ENCODE measurements around the gene EXOC3L1. TPM values are rescaled to one million over a fixed set of nuclear protein-coding genes. Genes with fewer than 3 reads are reported as not detected.

EXOC3L1 gene
- total RNA-seq, 1 experiment from 2014 or later, result 0.30 TPM

GRCh38 chr16:67166598-67167168 lies 23.3 kb downstream of the EXOC3L1 start:
- Histone ChIP-seq H3K27me3 (ENCODE audit: insufficient read depth, low read length) (no peaks in the 10 kb centered on the region), H3K4me2 (ENCODE audit: low read length) (no peak overlapping the region), H3K4me3 (replicated peaks in 1 of 2; ENCODE audit: low read depth in 1 of 2, low read length in 2 of 2) (no peak overlapping the region), H3K9me3 (ENCODE audit: control insufficient read depth in 1 of 2, insufficient read depth in 1 of 2, low read depth in 1 of 2, low read length in 2 of 2) (no peaks in the 10 kb centered on the region), H4K20me1 (ENCODE audit: insufficient read depth) (no peaks in the 10 kb centered on the region), H3K36me3 (ENCODE audit: control insufficient read depth in 1 of 2, insufficient read depth in 2 of 2, low read length in 2 of 2) (no peaks in the 10 kb centered on the region), H2AFZ (ENCODE audit: low read depth, low read length, poor library complexity, severe bottlenecking) (no peak overlapping the region), H3K27ac (ENCODE audit: low read depth, low read length) (no peak overlapping the region), H3K9ac (ENCODE audit: low read length) (no peak overlapping the region), H3K4me1 (ENCODE audit: control insufficient read depth in 1 of 2, insufficient read depth in 2 of 2, low read length in 2 of 2) (peaks cover 32 to 40% of the 10 kb centered on the region in 2 experiments), H3K79me2 (ENCODE audit: insufficient read depth, low read length) (peaks cover 8% of the 10 kb centered on the region; the same call in 1 of the 2 replicates), H3K9me2 (ENCODE audit: insufficient read depth) (no peaks in the 10 kb centered on the region)
- RAD21 ChIA-PET (ENCODE audit: low non-redundant PET in 1 of 2, low total read pairs in 2 of 2, uncharacterized antibody in 2 of 2, unreplicated experiment in 2 of 2), result no interaction called here
- intact Hi-C loops (cut with micrococcal nuclease), result no loop called here
- no TSS peak for BruUV-seq (replicated peaks)
- POLR2A ChIA-PET, result no interaction called here
- ATAC-seq, result no peak
- TF ChIP-seq, protein P1, sequence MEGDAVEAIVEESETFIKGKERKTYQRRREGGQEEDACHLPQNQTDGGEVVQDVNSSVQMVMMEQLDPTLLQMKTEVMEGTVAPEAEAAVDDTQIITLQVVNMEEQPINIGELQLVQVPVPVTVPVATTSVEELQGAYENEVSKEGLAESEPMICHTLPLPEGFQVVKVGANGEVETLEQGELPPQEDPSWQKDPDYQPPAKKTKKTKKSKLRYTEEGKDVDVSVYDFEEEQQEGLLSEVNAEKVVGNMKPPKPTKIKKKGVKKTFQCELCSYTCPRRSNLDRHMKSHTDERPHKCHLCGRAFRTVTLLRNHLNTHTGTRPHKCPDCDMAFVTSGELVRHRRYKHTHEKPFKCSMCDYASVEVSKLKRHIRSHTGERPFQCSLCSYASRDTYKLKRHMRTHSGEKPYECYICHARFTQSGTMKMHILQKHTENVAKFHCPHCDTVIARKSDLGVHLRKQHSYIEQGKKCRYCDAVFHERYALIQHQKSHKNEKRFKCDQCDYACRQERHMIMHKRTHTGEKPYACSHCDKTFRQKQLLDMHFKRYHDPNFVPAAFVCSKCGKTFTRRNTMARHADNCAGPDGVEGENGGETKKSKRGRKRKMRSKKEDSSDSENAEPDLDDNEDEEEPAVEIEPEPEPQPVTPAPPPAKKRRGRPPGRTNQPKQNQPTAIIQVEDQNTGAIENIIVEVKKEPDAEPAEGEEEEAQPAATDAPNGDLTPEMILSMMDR (IDR thresholded peaks at IDR 0.05 in 2 of 3, conservative IDR thresholded peaks at IDR 0.05 in 1 of 3; ENCODE audit: borderline replicate concordance in 1 of 3, insufficient read depth in 1 of 3, low read depth in 2 of 3, low read length in 2 of 3), result no peak
- TF ChIP-seq EZH2 (IDR thresholded peaks at IDR 0.05) (no peak), CBX3 (IDR thresholded peaks at IDR 0.05; ENCODE audit: low read depth) (no peak), FOSL1 (IDR thresholded peaks at IDR 0.05; ENCODE audit: low read depth) (no peak), YY1 (IDR thresholded peaks at IDR 0.05; ENCODE audit: extremely low read depth, insufficient replicate concordance, low read depth, low read length) (no peak)
- TF ChIP-seq, protein P2, sequence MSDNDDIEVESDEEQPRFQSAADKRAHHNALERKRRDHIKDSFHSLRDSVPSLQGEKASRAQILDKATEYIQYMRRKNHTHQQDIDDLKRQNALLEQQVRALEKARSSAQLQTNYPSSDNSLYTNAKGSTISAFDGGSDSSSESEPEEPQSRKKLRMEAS (IDR thresholded peaks at IDR 0.05), result no peak
- CTCF ChIA-PET, result interaction anchor here (0.8 to 5.6 kb wide), 2 partner anchors 8 to 149 kb away, joined by 3 to 52 read pairs; partner anchors contain the start of genes FBXL8 and TRADD
- no peak for DNase-seq (ENCODE audit: low read depth, low spot score)

GRCh38 chr16:67166110-67166547 lies 23.8 kb downstream of the EXOC3L1 start:
- H3K27me3 ChIP-seq (ENCODE audit: insufficient read depth, low read length), result no peaks in the 10 kb centered on the region
- RAD21 ChIA-PET (ENCODE audit: low non-redundant PET in 1 of 2, low total read pairs in 2 of 2, uncharacterized antibody in 2 of 2, unreplicated experiment in 2 of 2), result no interaction called here
- H3K27ac ChIP-seq (ENCODE audit: low read depth, low read length), result no peak overlapping the region
- H4K20me1 ChIP-seq (ENCODE audit: insufficient read depth), result no peaks in the 10 kb centered on the region
- TF ChIP-seq FOSL1 (IDR thresholded peaks at IDR 0.05; ENCODE audit: low read depth), result no peak
- TF ChIP-seq, protein P2 (IDR thresholded peaks at IDR 0.05), result no peak
- TF ChIP-seq SIN3A (IDR thresholded peaks at IDR 0.05; ENCODE audit: low read depth), result no peak
- peaks cover 3% of the 10 kb centered on the region; the same call in 1 of the 2 replicates for H3K79me2 ChIP-seq (ENCODE audit: insufficient read depth, low read length)
- H3K9ac ChIP-seq (ENCODE audit: low read length), result no peak overlapping the region
- intact Hi-C loops (cut with micrococcal nuclease), result no loop called here
- no peaks in the 10 kb centered on the region for H3K36me3 ChIP-seq (ENCODE audit: control insufficient read depth in 1 of 2, insufficient read depth in 2 of 2, low read length in 2 of 2)
- H2AFZ ChIP-seq (ENCODE audit: low read depth, low read length, poor library complexity, severe bottlenecking), result no peak overlapping the region
- no peak overlapping the region for H3K4me3 ChIP-seq (replicated peaks in 1 of 2; ENCODE audit: low read depth in 1 of 2, low read length in 2 of 2)
- CTCF ChIA-PET, result interaction anchor here (0.8 to 5.6 kb wide), 2 partner anchors 7 to 148 kb away, joined by 3 to 52 read pairs; partner anchors contain the start of genes FBXL8 and TRADD
- no peaks in the 10 kb centered on the region for H3K9me2 ChIP-seq (ENCODE audit: insufficient read depth)
- no TSS peak for BruUV-seq (replicated peaks)
- H3K4me2 ChIP-seq (ENCODE audit: low read length), result no peak overlapping the region
- DNase-seq (ENCODE audit: low read depth, low spot score) (no peak), ATAC-seq (no peak)
- peaks cover 32 to 40% of the 10 kb centered on the region in 2 experiments for H3K4me1 ChIP-seq (ENCODE audit: control insufficient read depth in 1 of 2, insufficient read depth in 2 of 2, low read length in 2 of 2)
- no peaks in the 10 kb centered on the region for H3K9me3 ChIP-seq (ENCODE audit: control insufficient read depth in 1 of 2, insufficient read depth in 1 of 2, low read depth in 1 of 2, low read length in 2 of 2)
- POLR2A ChIA-PET, result no interaction called here

All from HCT116 (cell line).